ENCODE results near the gene MCUB. TPM values are rescaled to one million over a fixed set of nuclear protein-coding genes. Genes with fewer than 3 reads are reported as not detected.

Gene MCUB
- total and polyA plus RNA-seq, 9 of the 15 experiments (the other 6 are each of a cell fraction or from before 2014, with no cell fraction given) = 1.4 to 21.5 (median 5.4) TPM

GRCh38 chr4:109735566-109736365 lies 175.7 kb downstream of the MCUB start (continued):
- TF ChIP-seq MTA2 (IDR thresholded peaks at IDR 0.05; ENCODE audit: low read depth) (0 out of 2 replicates have a peak, but pooled peaks have one; percentile 23), KDM1A (IDR thresholded peaks at IDR 0.05) (peak; percentile 51 to 74; a peak in 3 of 4 replicates), CTBP1 (IDR thresholded peaks at IDR 0.05; ENCODE audit: borderline replicate concordance) (0 out of 2 replicates have a peak, but pooled peaks have one; percentile 41), ZNF263 (CRISPR knock-in tag; IDR thresholded peaks at IDR 0.05; ENCODE audit: borderline replicate concordance) (no peak), BDP1 (IDR thresholded peaks at IDR 0.05; ENCODE audit: insufficient read depth, insufficient read length) (no peak), ATF3 (IDR thresholded peaks at IDR 0.05) (peak; percentile 28; the same call in 1 of the 2 replicates), ATF3 (CRISPR knock-in tag; conservative IDR thresholded peaks at IDR 0.05) (no peak), ARID1B (IDR thresholded peaks at IDR 0.05) (peak; percentile 84), ZBTB11 (CRISPR knock-in tag; IDR thresholded peaks at IDR 0.05) (peak in 1 of 3 experiments; percentile 32; a peak in 1 of 6 replicates), SMARCB1 (IDR thresholded peaks at IDR 0.05; ENCODE audit: insufficient read length, low read depth) (no peak), ZFX (CRISPR knock-in tag; IDR thresholded peaks at IDR 0.05) (peak; percentile 77), GATAD2A (IDR thresholded peaks at IDR 0.05) (no peak), ARHGAP35 (IDR thresholded peaks at IDR 0.05; ENCODE audit: partially characterized antibody) (peak; percentile 90), MEIS2 (IDR thresholded peaks at IDR 0.05; ENCODE audit: partially characterized antibody) (peak; percentile 100), RFX1 (IDR thresholded peaks at IDR 0.05) (peak; percentile 88), MAFG (tag; conservative IDR thresholded peaks at IDR 0.05) (peak; percentile 10; the same call in 1 of the 2 replicates), NFATC3 (IDR thresholded peaks at IDR 0.05) (no peak), ZC3H11A (IDR thresholded peaks at IDR 0.05; ENCODE audit: low read depth, low read length) (no peak), IRF9 (tag; IDR thresholded peaks at IDR 0.05) (no peak), E4F1 (CRISPR knock-in tag; IDR thresholded peaks at IDR 0.05; ENCODE audit: borderline replicate concordance) (no peak)
